Measurements from ENCODE around the gene TOLLIP.

The TOLLIP gene

DNA sequence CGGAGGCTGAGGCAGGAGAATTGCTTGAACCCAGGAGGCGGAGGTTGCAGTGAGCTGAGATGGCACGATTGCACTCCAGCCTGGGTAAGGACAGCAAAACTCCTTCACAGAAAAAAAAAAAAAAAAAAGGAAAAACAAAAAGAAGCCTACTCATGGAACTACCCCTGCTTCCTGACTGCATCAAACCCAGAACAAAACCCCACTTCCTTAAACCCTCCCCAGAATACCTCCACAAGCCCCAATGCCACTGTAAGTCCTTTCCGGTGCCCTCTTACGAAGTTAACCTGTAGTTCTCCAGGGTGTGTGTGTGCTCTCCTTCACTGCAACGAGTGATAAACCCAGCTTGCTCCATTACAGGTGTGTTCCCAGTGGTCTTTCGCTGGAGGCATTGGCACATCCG lies 8.6 kb upstream of the TOLLIP start:
- DNase-seq = no peak

DNA sequence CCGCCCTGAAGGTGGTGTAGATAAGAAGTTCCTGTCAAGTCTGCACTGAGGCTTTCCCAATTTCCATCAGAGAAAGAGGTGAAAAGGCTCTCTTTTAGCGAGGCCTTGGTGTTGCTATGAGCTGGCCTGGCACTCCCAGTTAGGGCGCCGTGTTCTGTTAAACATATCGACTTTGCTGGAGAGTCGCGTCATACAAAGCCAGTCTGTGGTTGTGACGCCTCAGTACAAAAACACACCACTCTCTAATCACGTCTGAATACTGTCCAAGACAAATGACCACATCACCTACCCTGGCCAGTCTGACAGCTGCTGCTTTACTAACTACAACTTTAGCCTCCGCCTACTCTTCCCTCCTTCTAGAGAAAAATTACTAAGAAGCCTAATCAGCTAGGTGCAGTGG lies 8.0 kb upstream of the TOLLIP start:
- no peak for DNase-seq

DNA sequence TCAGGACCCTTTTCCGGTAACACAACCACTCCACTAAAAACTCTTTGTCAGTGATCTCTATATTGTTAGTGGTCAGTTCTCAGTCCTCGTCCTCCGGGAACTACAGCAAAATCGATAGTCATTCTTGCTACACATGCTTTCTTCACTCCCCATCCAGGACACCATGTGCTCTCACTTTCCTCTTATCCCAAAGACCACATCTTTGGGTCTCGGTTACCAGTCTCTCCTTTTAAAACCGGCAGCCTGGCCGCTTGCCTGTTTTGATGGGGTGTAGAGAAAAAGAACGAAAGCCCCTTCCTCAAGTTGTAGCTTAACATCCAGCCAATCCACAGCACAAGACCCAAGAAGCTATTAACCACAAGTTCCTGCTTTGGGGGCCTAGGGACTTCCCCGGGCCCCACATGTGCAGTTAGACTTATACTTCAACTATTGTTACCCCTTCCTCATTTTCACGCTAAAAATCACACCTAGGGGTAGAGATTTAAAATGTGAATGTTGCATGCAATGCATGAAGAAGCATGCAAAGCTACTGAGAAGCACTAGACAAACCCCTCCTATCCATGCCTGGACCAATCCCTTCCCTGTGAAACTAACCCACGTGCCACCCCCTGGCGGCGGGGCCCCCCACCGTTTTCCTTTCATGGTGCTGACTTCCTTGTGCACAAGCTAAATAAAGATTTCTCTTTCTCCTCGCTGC lies 1.5 kb upstream of the TOLLIP start:
- DNase-seq = no peak

DNA sequence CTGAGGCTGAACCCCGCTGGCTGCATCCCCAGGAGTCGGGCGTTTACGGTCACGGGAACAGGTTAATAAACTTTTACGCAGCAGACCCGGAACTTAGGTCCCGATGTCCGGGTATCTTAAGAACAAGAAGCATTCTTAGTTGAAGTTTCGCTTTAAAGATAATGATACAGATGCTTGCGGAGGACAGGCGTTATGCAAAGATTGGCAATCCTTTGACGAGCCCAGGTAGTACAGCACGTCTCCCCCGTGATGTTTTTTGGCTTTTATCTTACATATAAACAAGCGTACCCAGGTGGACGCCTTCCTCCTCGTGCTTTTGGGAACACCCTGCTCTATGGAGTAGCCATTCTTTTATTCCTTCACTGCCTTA lies 871 bp upstream of the TOLLIP start:
- DNase-seq = no peak

DNA sequence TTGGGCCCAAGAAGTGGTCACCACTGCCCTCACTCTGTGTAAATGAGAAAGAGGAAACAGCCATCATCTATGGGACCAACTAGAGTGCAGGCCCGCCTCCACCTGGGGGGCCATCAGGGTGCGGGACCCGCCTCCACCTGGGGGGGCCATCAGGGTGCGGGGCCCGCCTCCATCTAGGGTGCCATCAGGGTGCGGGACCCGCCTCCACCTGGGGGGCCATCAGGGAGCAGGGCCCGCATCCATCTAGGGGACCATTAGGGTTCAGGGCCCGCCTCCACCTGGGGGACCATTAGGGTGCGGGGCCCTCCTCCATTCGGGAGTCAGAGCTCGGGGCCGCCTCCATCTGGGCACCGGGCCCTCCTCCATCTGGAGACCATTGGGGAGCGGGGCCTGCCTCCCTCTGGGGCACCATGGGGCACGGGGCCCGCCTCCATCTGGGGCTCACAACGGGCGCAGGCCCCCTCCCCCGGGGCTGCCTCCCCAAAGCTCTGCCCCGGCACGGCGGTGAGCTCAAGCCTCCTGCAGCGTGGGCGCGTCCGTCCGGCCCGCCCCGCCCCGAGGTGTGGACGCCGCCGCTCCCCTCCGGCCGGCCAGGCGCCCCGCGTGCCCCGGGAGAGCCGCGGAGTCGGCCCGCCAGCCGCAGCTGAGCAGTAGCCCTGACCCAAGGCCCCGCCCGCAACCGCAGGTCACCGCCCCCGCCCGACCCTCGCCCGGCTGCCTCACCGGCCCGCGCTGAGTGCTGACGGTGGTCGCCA lies 512 bp downstream of the TOLLIP start:
- DNase-seq = no peak

DNA sequence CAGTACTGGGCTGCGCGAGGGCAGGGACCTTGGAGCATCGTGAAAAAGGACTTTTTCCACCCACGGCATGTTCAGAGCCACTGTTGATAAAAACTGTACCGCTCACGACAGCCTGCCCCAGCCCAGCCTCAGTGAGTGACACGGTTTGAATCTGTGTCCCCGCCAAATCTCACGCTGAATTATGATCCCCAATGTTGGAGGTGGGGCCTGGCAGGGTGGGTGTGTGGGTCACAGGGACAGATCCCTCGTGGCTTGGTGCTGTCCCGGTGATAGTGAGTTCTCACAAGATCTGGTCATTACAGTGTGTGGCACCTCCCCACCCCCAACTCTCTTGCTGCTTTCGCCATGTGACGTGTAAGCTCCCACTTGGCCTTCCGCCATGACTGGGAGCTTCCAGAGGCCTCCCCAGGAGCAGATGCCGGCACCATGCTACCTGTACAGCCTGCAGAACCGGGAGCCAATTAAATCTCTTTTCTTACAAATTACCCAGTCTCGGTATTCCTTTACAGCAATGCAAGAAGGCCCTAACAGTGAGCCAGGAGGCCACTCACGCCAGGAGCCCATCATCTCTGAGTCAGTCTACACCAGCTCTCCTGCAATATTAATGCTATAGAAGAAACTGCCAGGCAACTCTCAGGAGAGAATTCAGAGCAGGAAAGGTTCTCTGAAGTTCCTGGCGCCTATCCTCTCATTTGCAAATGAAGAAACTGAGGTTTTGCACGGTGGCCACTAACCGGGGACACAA lies 1.3 kb downstream of the TOLLIP start:
- DNase-seq = peak in 2 of 58 donors; percentile 31 to 58

DNA sequence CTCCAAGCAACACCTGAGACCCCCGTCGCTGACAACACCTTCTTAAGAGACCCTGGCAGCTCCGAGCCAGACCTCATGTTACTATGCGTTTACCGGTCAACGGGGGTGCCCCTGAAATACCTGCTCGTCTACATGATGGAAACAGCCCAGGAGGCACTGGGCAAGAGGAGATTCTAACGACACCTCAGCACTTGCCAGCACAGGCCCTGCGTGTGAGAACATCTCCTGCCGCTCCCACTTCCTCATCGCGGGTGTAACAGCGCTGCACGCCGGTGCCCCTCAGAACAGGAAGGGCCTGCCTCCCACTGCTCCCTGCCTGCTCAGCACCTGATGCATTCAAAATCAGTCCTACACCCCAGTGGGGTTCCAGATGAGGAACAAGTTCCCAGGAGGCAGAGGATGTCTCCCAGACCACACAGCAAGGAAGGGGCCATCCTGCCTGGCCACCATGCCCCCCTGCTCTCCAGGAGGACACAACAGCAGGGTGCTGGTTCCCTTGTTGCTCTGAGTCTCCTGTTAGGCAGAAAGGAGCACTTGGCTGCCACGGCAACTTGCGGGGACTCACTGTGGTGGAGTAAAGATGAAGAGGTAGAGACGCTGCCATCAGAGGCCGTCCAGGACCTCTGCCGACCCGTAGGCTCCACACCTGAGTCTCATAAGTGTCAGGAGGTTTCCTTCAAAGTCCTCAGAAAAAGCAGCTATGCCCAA lies 2.1 kb downstream of the TOLLIP start:
- DNase-seq = no peak

DNA sequence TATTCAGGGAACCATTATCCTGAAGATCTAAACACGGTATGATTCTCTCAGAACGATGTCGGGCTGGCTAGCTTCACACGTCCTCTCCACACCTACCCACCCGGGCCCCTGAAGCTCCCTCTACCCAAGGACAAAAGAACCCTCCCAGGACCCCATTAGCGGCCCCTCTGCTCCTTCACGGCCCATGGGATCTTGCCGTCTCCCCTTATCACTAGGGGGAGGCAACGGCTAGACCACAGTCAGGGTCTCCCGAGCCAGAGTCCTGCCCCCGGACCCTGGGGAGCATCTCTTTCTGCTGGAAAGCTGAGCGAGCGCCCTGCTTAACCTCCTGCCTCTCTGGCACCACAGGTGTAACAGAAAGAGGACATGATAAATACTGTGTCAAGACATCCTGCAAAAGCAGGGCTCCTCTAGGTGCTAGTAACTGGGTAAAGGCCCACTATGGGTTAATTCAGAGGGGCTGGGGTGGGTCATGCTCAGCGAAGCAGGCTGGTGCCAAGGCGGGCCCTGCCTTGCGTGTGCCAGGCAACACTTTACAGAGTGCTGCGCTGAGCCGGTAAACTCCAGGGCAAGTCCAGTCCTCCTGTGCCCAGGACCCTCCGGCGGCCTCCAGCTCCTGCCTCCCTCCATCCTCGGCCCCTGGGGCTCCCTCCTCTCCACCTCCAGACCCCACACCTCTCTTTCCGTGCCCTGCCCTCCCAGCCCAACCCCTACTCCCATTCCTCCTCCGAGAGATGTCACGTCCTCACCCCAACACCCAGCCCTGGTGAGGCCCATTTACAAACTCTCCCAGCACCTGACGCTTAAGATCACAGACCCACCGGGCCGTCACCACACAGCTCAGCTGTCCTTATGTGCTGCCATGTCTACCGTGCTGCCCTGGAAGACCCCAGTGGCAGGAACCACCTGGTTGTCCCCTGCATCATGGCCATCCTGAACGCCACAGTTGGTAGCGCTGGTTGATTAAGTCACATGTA lies 3.0 kb downstream of the TOLLIP start:
- DNase-seq = no peak

DNA sequence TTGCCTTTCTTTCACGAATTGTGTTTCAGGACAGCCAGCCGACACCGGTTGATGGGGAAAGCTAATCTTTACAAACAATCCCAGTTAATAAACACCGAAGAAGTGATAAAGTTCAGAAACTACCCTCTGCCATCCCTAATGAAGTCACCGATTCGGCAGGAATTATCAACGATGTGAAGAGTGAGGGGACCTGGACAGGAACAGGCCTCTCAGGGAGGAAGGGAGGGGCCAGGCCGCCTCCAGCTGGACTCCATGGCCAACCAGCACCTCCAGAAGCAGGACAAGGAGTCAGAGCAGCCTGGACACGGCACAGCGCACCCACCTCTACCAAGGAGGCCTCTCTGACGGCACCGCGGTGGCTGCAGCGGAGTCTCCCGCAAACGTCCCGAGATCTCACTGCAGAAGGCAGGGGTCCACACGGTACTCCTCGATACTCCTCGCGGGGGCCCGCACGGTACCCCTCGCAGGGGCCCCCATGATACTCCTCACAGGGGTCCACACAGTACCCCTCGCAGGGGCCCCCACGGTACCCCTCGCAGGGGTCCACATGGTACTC lies 3.9 kb downstream of the TOLLIP start:
- DNase-seq = no peak

DNA sequence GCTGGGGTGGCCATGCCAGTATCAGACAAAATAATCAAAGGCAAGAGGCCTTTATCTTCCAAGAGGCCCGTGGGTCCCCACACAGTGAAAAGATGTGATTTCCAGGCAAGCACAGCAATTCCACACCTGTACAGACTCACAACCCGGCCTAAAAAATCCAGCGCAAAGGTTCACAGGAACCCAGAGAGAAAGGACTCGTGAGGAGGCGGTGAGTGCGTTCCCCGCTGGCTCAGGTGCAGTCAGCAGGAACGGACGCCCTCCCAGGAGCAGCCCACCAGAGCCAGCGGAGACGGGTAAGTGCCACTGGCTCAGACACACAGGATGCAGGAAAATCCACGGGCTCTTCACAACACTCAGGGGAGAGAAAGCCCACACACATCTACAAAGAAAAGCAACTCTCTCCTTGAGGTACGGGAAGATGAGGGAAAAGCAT lies 4.4 kb downstream of the TOLLIP start:
- no peak for DNase-seq

DNA sequence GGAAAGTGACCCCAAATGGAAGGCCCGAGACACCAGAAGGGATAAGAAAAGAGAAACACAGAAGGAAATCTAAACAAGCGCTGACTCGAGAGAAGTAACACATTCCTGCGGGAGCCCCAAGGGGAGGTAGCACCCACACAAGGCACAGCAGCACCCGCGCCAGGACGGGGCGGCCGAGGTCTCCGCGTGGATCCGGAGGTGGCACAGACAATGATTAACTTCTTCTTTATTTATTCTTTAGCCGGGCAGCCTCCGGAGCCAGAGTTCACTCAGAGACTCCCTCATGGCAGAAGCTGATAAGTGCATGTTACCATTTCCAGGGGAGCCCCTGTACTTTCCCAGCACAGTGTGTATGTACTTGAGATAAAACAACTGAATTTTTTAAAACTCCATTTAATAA lies 5.1 kb downstream of the TOLLIP start:
- no peak for DNase-seq

DNA sequence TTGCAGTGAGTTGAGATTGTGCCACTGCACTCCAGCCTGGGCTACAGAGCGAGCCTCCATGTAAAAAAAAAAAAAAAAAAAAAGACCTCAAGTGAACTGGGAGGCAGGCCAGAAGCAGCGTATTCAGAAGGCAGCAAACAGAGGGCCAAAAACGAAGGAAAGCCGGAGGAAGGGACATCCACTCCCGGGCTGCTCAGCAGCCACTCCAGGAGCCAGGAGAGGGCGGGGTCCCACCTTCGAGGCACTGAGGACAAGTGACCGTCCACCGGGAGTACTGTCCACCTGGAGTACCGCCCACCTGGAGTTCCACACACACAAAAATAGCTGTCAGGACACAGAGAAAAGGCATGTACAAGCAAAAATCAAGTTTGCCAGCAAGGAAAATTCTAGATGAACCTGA lies 5.5 kb downstream of the TOLLIP start:
- peak in 4 of 58 donors; percentile 34 to 57 (median 44) for DNase-seq

DNA sequence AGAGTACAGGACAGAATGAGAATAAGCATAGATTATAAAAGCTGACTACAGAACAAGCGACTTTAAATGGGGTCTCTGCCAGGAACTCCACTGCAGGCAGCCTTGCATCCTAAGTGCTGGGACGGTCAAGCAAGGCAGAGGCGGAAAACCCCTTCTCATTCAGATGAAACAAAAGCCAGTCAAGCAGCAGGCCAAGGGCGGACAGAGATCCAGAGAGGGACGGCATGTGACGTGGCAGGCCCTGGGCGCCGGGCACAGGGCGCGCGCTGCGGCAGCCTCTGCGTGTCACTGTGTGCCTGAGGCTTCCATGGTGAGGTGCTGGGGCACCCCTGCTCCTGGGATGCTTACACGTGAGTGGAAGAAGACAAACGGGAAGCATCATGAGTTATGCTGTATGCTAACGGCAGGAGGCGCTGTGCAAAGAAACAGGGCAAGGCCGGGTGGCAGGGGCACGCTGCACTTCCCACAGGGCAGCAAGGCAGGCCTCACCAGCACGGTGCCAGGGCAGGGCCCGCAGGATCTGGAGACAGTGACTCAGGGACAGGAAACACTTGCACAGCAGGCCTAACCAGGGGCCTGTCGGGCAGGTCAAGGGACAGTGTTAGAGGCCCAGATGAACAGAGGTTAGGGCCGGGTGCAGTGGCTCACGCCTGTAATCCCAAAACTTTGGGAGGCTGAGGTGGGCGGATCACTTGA lies 6.2 kb downstream of the TOLLIP start:
- peak in 26 of 58 donors; percentile 38 to 81 (median 58) for DNase-seq

DNA sequence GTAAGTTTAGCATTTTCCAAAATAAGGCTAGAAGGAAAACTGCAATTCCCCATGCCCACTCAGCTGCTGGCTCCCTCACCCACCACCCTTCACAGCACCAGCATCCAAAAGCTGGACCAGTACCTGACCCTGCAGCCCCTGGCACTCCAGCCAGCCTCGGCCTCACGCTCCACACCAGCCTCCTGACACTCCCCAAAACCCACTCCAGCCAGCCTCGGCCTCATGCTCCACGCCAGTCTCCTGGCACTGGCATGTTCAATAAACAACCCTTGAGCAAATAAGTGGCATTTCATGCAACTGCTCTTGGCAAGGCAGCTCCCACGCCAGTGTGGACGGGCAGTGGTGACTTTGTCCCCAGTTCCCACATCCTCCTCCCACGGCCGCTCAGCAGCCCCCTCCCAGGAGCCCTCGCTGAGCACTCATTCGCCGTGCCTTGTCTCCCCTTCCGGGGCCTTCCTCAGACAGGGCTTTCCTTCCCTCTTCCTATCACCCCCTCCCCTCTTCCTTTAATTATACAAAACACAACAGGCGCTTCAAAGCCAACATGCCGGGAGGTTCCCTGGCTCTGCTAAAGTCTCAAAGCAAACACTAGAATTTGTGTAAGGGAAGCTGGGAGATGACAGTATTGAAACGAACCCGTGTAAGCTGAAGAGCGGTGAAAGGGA lies 6.8 kb downstream of the TOLLIP start:
- no peak for DNase-seq

DNA sequence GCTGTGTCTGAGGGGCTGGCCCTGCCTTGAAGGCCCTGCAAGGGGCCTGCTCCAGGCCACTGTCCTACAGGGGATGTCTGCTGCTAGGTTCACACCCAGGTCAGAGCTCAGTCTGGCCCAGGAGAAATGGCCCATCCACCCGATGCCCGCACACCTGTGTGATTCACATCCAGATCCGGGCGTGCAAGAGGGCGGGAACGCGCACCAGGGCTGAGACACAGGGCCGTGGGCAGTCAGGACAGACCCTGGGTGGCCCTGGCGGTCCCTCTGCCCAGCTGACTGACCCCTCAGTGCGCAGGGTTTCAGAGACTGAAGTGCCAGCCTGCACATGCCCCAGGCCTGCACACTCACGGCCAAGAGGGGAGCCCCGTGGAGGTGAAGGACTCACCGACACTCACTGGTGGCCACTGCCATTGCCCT lies 7.4 kb downstream of the TOLLIP start:
- DNase-seq = no peak

DNA sequence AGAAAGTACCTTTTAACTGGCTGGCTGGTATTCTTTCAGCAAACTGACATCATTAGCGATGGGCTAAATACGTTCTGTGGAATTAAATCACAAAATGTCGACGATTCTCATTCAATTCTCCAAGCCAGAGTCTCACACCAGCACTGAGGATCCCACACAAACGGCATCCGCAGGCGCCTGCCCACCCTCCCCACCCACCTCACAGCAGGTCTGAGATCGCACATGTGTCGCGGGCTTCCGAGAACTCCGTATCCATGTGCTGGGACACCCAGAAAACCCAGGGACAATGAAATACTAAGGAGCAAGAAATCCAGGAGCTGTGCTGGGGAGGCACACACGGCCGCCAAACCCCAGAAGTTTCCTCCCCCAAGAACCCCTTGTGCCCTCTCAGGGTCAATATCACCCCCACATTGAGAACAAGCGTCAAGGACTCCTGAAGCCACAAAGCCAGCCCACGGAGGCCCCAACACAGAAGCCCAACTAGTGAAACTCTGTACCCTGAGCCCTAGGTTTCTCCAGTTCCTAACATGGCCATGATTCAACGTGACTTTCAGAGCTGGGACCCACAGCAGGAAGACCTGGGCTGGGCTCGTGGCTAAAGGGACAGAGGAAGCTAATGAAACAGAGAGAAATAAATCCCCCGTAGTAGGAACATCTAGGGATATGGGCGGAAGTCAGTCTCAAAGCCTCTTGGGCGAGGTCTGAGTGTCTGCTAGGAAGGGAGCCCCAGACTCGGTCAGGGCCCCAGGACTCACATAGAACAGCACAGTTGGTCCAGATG lies 8.0 kb downstream of the TOLLIP start:
- no peak for DNase-seq

DNA sequence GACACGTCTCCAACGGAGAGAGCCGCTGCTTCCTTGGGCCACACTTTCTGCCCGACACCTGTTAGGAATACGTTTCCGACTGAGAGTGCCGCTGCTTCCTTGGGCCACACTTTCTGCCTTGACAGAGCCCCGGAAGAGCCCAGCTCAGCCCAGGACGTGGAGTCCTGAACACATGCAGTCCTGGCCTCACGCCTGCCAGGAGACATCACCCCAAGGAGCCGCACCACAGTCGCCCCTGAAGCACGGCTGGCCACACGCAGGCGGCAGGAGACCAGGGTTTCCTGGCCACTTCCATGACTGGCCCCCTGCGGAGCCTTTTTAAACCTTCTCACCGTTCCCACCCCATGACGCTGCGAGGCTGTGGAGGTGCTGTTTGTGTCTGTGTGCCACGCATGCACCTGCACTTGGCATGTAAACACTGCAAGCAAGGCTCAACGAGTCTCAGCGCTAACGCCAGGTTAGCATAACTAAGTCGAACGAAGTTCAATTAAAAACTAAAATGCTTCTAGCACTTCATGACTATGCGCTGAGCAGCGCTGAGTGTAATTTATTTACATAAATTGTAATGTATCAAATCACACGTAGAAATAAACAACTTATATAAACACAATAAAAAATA lies 8.8 kb downstream of the TOLLIP start:
- no peak for DNase-seq

DNA sequence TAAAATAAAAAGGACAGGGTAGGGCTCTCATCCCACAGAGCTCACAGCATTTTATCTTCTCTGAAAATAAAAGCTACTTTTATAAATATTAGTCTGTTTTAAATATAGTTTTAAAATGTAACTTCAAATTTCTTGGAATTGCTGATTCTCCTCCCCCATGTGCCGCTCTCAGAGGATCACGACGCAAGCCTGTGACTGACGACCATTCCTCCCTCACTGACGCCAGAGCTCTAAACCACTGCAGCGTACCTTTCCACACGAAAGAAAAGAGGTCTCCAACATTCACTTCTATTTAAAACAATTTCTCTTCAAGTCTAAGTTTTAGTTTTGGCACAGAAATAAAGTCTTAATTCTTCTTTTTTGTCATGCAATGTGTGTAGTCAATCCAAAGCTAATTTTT lies 9.3 kb downstream of the TOLLIP start:
- DNase-seq = no peak

Measured in anterior cingulate cortex (tissue), 58 donors.